Measurements from ENCODE around the gene MYH15. TPM values are rescaled to one million over a fixed set of nuclear protein-coding genes. Genes with fewer than 3 reads are reported as not detected.

The MYH15 gene
- total RNA-seq, 1 donor from 2014 or later, result 0.09 TPM

DNA sequence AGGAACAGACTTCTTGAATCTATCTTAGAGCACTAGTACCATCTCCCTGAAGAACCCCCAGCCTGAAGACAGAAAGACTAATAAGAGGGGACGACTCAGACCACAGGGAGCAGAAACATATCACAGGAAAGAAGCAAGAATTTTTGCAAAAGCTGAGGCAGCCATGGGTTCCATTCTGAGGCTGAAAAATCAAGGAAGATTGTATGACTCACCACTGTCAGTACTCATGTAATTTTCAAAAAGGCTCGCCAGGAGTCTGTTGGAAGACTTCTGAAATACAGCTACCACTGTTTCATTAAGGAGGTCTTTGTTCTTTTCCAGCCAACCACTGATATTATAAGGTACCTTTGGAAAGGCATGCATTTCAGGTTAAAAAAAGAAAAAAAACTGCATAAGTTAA is 47.5 kb downstream of the MYH15 start:
- TF ChIP-seq, protein P1, sequence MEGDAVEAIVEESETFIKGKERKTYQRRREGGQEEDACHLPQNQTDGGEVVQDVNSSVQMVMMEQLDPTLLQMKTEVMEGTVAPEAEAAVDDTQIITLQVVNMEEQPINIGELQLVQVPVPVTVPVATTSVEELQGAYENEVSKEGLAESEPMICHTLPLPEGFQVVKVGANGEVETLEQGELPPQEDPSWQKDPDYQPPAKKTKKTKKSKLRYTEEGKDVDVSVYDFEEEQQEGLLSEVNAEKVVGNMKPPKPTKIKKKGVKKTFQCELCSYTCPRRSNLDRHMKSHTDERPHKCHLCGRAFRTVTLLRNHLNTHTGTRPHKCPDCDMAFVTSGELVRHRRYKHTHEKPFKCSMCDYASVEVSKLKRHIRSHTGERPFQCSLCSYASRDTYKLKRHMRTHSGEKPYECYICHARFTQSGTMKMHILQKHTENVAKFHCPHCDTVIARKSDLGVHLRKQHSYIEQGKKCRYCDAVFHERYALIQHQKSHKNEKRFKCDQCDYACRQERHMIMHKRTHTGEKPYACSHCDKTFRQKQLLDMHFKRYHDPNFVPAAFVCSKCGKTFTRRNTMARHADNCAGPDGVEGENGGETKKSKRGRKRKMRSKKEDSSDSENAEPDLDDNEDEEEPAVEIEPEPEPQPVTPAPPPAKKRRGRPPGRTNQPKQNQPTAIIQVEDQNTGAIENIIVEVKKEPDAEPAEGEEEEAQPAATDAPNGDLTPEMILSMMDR (IDR thresholded peaks at IDR 0.05), result no peak
- ATAC-seq (ENCODE audit: low read depth), result no peak
- Mint-ChIP-seq H3K9me3 (no peaks in the 10 kb centered on the region), H3K4me1 (peaks cover 7% of the 10 kb centered on the region), H3K36me3 (ENCODE audit: low read depth) (no peaks in the 10 kb centered on the region), H3K27ac (no peak overlapping the region), H3K4me3 (no peak overlapping the region), H3K27me3 (no peaks in the 10 kb centered on the region)
- POLR2A ChIA-PET, result no interaction called here
- no peak for DNase-seq
- CTCF ChIA-PET, result no interaction called here
- intact Hi-C loops (cut with micrococcal nuclease), result no loop called here

DNA sequence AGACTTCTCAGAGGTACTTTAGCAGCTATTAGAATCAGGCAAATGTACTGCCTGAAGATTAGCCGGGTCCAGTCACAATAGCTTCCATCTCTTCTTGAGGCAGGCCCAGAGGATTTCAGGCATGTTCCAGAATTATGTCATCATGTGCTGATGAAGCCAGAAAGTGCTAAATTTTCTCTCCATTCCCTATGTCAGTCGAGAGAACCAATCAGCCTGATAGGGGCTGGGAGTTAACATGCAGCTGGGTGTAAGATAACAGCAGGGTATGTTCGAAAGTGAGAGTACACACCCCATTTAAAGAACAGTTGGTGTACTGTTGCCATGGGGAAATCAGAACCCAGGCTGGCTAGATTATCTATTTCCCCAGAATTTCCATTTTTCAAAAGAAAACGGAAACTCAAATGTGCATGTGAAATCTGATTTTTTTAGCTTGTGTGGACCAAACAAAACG is 48.7 kb downstream of the MYH15 start:
- ATAC-seq (ENCODE audit: low read depth) (no peak), DNase-seq (no peak)
- peaks cover 7% of the 10 kb centered on the region for H3K4me1 Mint-ChIP-seq
- TF ChIP-seq, protein P1 (IDR thresholded peaks at IDR 0.05), result no peak
- ChIA-PET CTCF (interaction anchor here (0.9 to 1.5 kb wide), 2 partner anchors 14 to 16 kb away, joined by 3 to 5 read pairs; no protein-coding TSS in a partner anchor), POLR2A (no interaction called here)
- intact Hi-C loops (cut with micrococcal nuclease), result no loop called here
- no peaks in the 10 kb centered on the region for H3K36me3 Mint-ChIP-seq (ENCODE audit: low read depth)
- H3K27me3 Mint-ChIP-seq, result no peaks in the 10 kb centered on the region
- no peaks in the 10 kb centered on the region for H3K9me3 Mint-ChIP-seq
- no peak overlapping the region for H3K27ac Mint-ChIP-seq
- H3K4me3 Mint-ChIP-seq, result no peak overlapping the region

DNA sequence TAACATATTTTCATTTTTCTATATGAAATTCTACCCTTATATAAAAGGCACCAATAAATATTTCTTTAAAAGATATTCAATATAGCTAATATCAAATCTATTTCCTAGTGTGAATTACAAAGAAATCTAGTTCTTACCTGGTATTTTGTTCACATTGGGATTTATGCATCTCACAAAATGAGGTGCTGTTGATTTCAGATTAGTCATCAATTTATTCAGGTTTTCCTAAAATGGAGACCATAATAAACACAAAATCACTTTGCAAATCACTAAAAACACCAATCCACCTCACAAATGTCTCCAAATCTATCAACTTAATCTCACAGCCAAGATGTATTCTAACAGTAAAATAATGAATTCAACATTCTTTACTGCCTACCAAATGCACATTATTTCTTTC is 51.2 kb downstream of the MYH15 start:
- peaks cover 6% of the 10 kb centered on the region for H3K9me3 Mint-ChIP-seq
- peaks cover 7% of the 10 kb centered on the region for H3K4me1 Mint-ChIP-seq
- ATAC-seq (ENCODE audit: low read depth) (no peak), DNase-seq (no peak)
- ChIA-PET POLR2A (no interaction called here), CTCF (no interaction called here)
- no peak overlapping the region for H3K4me3 Mint-ChIP-seq
- TF ChIP-seq, protein P1 (IDR thresholded peaks at IDR 0.05), result no peak
- H3K27ac Mint-ChIP-seq, result no peak overlapping the region
- intact Hi-C loops (cut with micrococcal nuclease), result no loop called here
- no peaks in the 10 kb centered on the region for H3K36me3 Mint-ChIP-seq (ENCODE audit: low read depth)
- no peaks in the 10 kb centered on the region for H3K27me3 Mint-ChIP-seq

DNA sequence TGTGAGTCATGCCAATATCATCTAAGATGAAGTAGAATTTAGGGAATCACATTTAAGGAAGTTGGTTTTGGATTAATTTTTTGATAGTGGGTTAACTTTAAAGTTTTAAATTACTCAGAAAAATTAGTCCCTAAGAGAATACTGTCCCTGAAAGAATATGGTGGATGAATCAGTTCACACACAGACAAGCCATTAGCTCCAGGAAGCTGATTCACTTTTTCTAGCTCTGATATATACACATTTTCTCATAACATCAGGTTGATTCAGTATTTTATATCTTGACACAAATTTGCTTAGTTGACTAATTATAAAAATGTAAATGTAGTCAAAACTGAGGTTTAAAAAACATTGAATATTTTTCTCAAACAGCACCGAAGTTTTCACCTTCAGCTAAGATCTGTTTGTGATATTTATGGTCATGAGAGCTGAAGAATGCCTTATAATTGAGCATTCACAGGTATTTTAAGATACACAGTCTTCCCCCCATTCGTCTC is 55.1 kb downstream of the MYH15 start:
- POLR2A ChIA-PET, result no interaction called here
- TF ChIP-seq, protein P1 (IDR thresholded peaks at IDR 0.05), result no peak

DNA sequence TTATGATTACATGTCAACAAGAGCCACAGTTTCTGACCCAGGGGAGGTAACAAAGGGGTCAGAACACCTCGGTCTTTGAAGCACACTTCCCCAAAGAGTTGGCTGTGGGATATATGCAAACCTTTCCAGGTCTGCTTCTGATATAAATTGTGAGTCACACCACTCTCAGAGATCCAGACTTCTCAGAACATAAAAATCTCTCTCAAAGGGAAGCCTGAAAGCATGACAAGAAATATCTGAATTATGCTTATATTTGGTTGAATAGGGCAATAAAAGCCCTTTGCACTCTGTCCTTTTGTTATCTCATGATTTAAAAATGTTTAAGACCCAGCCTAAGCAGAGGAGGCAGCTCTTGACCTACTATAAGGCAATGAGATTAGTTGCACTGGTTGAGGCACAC is 56.8 kb downstream of the MYH15 start:
- ChIA-PET CTCF (no interaction called here), POLR2A (no interaction called here)
- Mint-ChIP-seq H3K27ac (no peak overlapping the region), H3K4me3 (no peak overlapping the region), H3K9me3 (peaks cover 13% of the 10 kb centered on the region), H3K27me3 (no peaks in the 10 kb centered on the region), H3K36me3 (ENCODE audit: low read depth) (no peaks in the 10 kb centered on the region), H3K4me1 (peaks cover 11% of the 10 kb centered on the region)
- ATAC-seq (ENCODE audit: low read depth) (no peak), DNase-seq (no peak)
- intact Hi-C loops (cut with micrococcal nuclease), result no loop called here
- TF ChIP-seq, protein P1 (IDR thresholded peaks at IDR 0.05), result no peak

More for the DNA sequence above, 55.1 kb downstream of the MYH15 start:
- Mint-ChIP-seq H3K27me3 (no peaks in the 10 kb centered on the region), H3K36me3 (ENCODE audit: low read depth) (no peaks in the 10 kb centered on the region), H3K27ac (no peak overlapping the region), H3K4me1 (no peaks in the 10 kb centered on the region), H3K4me3 (no peak overlapping the region), H3K9me3 (peaks cover 9% of the 10 kb centered on the region)
- CTCF ChIA-PET, result no interaction called here
- intact Hi-C loops (cut with micrococcal nuclease), result no loop called here
- ATAC-seq (ENCODE audit: low read depth), result no peak
- DNase-seq, result no peak
